Neuronal stem cell (in vitro differentiated cells): ENCODE measurements around the gene ASB4.
"Not testable (repeated sequence)": the region's sequence is repeated elsewhere in the genome, so short reads cannot be mapped to it uniquely, and the experiment has no call there.

ENCODE experiments used
- DNase-seq: peaks from one replicate; pipeline ENCODE4 v3.0.0-alpha.2; 2013; ENCODE audit warnings: low spot score
- H2AFZ ChIP-seq: one replicate; pipeline ENCODE4 v1.6.1; 2013; ENCODE audit warnings: mild to moderate bottlenecking, low read length, inconsistent platforms
- H2AK5ac ChIP-seq: 2 replicates; pipeline ENCODE4 v1.6.1; 2013; ENCODE audit warnings: low read depth, mild to moderate bottlenecking, inconsistent platforms, low read length, moderate library complexity, mixed read lengths
- H2BK120ac ChIP-seq: 2 replicates; pipeline ENCODE4 v1.6.1; 2013; ENCODE audit warnings: low read depth, mild to moderate bottlenecking, inconsistent platforms, low read length, moderate library complexity, mixed read lengths
- H2BK12ac ChIP-seq: one replicate; pipeline ENCODE4 v1.6.1; 2013; ENCODE audit warnings: low read length, inconsistent platforms
- H2BK15ac ChIP-seq: 2 replicates; pipeline ENCODE4 v1.6.1; 2013; ENCODE audit warnings: mild to moderate bottlenecking, low read length, inconsistent platforms, mixed read lengths
- H2BK5ac ChIP-seq: one replicate; pipeline ENCODE4 v1.6.1; 2013; ENCODE audit warnings: inconsistent platforms, mild to moderate bottlenecking, low read length, moderate library complexity
- H3K14ac ChIP-seq: one replicate; pipeline ENCODE4 v1.6.1; 2013; ENCODE audit warnings: low read length, inconsistent platforms
- H3K18ac ChIP-seq: 2 replicates; pipeline ENCODE4 v1.6.1; 2013; ENCODE audit warnings: low read length, inconsistent platforms
- H3K23ac ChIP-seq: 2 replicates; pipeline ENCODE4 v1.6.1; 2013; ENCODE audit warnings: low read depth, mild to moderate bottlenecking, mixed read lengths, low read length, inconsistent platforms; ENCODE audit not compliant: poor library complexity
- H3K27ac ChIP-seq: replicated peaks from 3 replicates; pipeline ENCODE4 v1.5.1; 2013; ENCODE audit warnings: low read length, inconsistent platforms
- H3K27me3 ChIP-seq, 3 experiments: 2 replicates each; pipeline ENCODE4 v1.6.1; 2013; ENCODE audit warnings: low read length in 3 of 3, mild to moderate bottlenecking in 2 of 3, inconsistent platforms in 1 of 3, low read depth in 1 of 3, mixed read lengths in 1 of 3, moderate library complexity in 1 of 3; ENCODE audit not compliant: control insufficient read depth in 3 of 3, insufficient read depth in 3 of 3
- H3K36me3 ChIP-seq, 2 donors: replicated peaks in 1 of 2; 2 replicates each; pipeline ENCODE4 v1.6.1; 2013; ENCODE audit warnings: low read length in 2 of 2; ENCODE audit not compliant: control insufficient read depth in 2 of 2, insufficient read depth in 2 of 2
- H3K4ac ChIP-seq: 2 replicates; pipeline ENCODE4 v1.6.1; 2013; ENCODE audit warnings: inconsistent platforms, mild to moderate bottlenecking, low read length, moderate library complexity
- H3K4me1 ChIP-seq, 2 donors: 1 replicate in 1 of 2; 2 replicates in 1 of 2; pipeline ENCODE4 v1.6.1; 2013; ENCODE audit warnings: low read length in 2 of 2, low read depth in 1 of 2; ENCODE audit not compliant: control insufficient read depth in 2 of 2, insufficient read depth in 1 of 2
- H3K4me2 ChIP-seq: one replicate; pipeline ENCODE4 v1.6.1; 2013; ENCODE audit warnings: mild to moderate bottlenecking, low read length, inconsistent platforms; ENCODE audit not compliant: insufficient read depth, poor library complexity, severe bottlenecking
- H3K4me3 ChIP-seq, 2 donors: 2 replicates each; pipeline ENCODE4 v1.5.1; 2013; ENCODE audit warnings: low read length in 2 of 2, mild to moderate bottlenecking in 2 of 2, inconsistent platforms in 1 of 2, moderate library complexity in 1 of 2
- H3K79me1 ChIP-seq: one replicate; pipeline ENCODE4 v1.6.1; 2013; ENCODE audit warnings: low read depth, mild to moderate bottlenecking, inconsistent platforms, low read length, moderate library complexity
- H3K9ac ChIP-seq: one replicate; pipeline ENCODE4 v1.6.1; 2013; ENCODE audit warnings: mild to moderate bottlenecking, low read depth, low read length, inconsistent platforms; ENCODE audit not compliant: poor library complexity
- H3K9me3 ChIP-seq, 2 donors: replicated peaks in 1 of 2; 2 replicates each; pipeline versions ENCODE3 to v1.6.1; 2013; ENCODE audit warnings: low read length in 2 of 2, mild to moderate bottlenecking in 2 of 2, inconsistent platforms in 1 of 2, low read depth in 1 of 2, mixed read lengths in 1 of 2, moderate library complexity in 1 of 2; ENCODE audit not compliant: control insufficient read depth in 2 of 2, insufficient read depth in 1 of 2
- H4K8ac ChIP-seq: one replicate; pipeline ENCODE4 v1.6.1; 2013; ENCODE audit warnings: low read depth, mild to moderate bottlenecking, inconsistent platforms, low read length, moderate library complexity
- H4K91ac ChIP-seq: one replicate; pipeline ENCODE4 v1.6.1; 2013; ENCODE audit warnings: low read length, low read depth, mild to moderate bottlenecking, inconsistent platforms; ENCODE audit not compliant: poor library complexity
- WGBS, 2 donors: extraction: QIAGEN DNeasy Blood & Tissue Kit; methylation state at CpG; one replicate each; pipeline ENCODE4 v1.1.7; 2013; ENCODE audit warnings: missing lambda C conversion rate in 2 of 2, mixed read lengths in 1 of 2; ENCODE audit not compliant: insufficient read length in 2 of 2, insufficient replicate concordance in 1 of 2; ENCODE audit errors: extremely low coverage in 2 of 2; 5-methylcytosine and 5-hydroxymethylcytosine counted together

ASB4 gene

DNA sequence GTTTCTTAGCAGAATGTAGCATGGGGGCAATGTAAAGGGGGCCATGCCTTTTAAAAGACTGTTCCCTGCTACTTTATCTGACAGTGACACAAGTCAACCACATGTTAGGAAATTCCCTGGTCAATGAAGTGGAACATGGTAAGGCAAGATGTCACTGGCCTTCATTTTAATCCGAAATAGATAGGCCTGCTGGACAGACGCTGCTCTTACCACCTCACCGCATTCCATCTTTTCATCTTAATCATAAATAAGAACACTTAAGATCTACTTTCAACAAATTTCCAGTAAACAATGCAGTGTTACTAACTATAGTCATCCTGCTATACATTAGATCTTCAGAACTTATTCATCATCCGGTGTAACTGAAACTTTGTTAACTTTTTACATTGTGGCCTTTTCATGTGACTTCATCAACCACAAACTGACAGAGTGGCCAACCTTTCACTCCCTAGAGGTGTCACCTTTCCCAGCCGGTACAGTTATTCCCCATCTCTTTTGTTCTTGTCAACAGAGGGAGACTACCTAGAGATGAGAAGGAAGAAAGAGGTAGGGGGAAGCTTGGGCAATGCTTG is 15.6 kb downstream of the ASB4 start:
- H3K79me1 ChIP-seq: no peaks in the 10 kb centered on the region
- no peak overlapping the region for H2BK12ac ChIP-seq
- no peak overlapping the region for H3K9ac ChIP-seq
- 100% methylated on average over 1 of the region's 5 CpGs; no CpG with 5 or more reads in 1 of the 2 donors for WGBS, 2 donors
- H2BK5ac ChIP-seq: no peak overlapping the region
- H3K4me3 ChIP-seq: no peak overlapping the region
- H2BK15ac ChIP-seq: no peak overlapping the region
- H3K36me3 ChIP-seq: no peaks in the 10 kb centered on the region
- H3K14ac ChIP-seq: no peak overlapping the region
- peaks cover 2 to 33% of the 10 kb centered on the region in 2 donors for H3K4me1 ChIP-seq
- H2AFZ ChIP-seq: peak overlapping the region; percentile 3
- no peaks in the 10 kb centered on the region for H3K27me3 ChIP-seq
- H3K4ac ChIP-seq: no peak overlapping the region
- no peak overlapping the region for H2AK5ac ChIP-seq
- no peak overlapping the region for H3K4me2 ChIP-seq
- no peak overlapping the region for H2BK120ac ChIP-seq
- H3K23ac ChIP-seq: no peak overlapping the region
- H4K91ac ChIP-seq: no peak overlapping the region
- H4K8ac ChIP-seq: no peak overlapping the region
- no peak overlapping the region for H3K18ac ChIP-seq
- no peaks in the 10 kb centered on the region for H3K9me3 ChIP-seq
- DNase-seq: no peak
- H3K27ac ChIP-seq: no peak overlapping the region

DNA sequence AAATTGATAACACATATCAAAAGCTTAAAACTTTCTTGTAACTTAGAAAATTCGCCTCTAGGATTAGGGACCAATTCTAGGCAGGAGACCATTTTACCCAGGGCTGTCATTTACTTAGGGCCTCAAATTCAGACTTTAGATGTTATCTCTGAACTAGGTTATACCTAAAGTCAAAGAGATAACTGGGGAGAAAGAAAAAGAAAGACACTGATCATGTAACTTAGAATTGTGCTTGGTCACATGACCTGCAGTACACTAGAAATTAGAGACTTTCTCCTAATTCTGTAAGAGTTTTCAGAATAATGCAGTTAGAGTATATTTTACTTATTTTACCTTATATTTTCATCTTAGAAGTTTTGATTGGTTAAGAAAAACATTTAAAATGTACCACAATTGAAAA is 16.7 kb downstream of the ASB4 start:
- Histone ChIP-seq H3K9me3 (no peaks in the 10 kb centered on the region), H3K9ac (no peak overlapping the region), H3K4me2 (no peak overlapping the region), H2BK120ac (no peak overlapping the region), H2BK12ac (no peak overlapping the region), H4K91ac (no peak overlapping the region), H3K27ac (no peak overlapping the region), H3K18ac (no peak overlapping the region), H3K23ac (no peak overlapping the region), H2AK5ac (no peak overlapping the region), H3K4me1 (peaks cover 2 to 33% of the 10 kb centered on the region in 2 donors), H3K4me3 (no peak overlapping the region), H3K36me3 (no peaks in the 10 kb centered on the region), H3K79me1 (no peaks in the 10 kb centered on the region), H2BK15ac (no peak overlapping the region), H2BK5ac (no peak overlapping the region), H3K27me3 (no peaks in the 10 kb centered on the region), H3K14ac (no peak overlapping the region), H3K4ac (no peak overlapping the region), H4K8ac (no peak overlapping the region), H2AFZ (no peak overlapping the region)
- no peak for DNase-seq
- no CpG with 5 or more reads among the region's 1 CpG for WGBS, 2 donors

DNA sequence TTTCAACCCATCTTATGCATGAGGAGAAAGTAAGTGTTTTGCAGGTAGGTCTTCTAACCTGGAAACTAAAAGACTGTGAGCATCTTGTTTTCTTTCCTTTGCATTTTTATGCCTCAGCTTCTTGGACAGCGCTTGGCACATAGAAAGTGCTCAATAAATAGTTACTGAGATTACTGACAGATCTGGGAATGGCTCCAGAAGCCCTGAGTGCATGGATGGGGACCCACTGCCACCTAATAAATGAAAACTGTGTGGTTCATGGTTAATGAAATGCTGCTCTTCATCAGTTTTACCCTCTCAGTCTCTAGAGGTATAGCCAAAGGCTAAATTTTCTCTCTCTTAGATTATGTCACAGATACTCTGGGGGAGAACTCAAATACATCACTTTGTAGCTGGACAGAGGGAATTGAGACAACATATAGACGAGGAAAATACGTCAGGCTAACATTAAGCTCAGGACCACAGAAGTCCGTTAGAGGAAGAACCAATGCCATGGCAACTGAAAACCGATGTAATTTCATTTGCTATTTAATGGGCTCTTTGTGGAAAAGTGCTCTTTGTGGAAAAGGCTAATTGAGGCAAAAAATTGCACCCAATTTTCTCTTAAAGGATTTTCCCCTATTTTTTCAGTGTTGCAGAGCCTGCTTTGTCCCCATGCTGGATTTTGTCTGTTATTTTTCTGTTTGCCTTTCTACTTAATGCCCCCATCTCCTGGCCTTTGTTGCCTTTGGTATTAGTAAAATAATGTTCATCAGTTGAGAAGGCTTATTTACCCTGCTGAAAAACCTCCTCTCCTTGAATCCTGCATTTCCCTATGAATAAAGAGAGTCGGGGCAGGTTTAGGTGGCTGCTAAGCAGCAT is 17.8 kb downstream of the ASB4 start:
- peaks cover 2 to 34% of the 10 kb centered on the region in 2 donors for H3K4me1 ChIP-seq
- no peak overlapping the region for H2AK5ac ChIP-seq
- no peak overlapping the region for H2BK5ac ChIP-seq
- H3K4ac ChIP-seq: no peak overlapping the region
- no peak overlapping the region for H4K91ac ChIP-seq
- peak overlapping the region; percentile 30 for H2AFZ ChIP-seq
- H4K8ac ChIP-seq: no peak overlapping the region
- no peak overlapping the region for H3K9ac ChIP-seq
- H3K4me3 ChIP-seq: no peak overlapping the region
- no peak overlapping the region for H2BK15ac ChIP-seq
- H3K23ac ChIP-seq: no peak overlapping the region
- WGBS, 2 donors: no CpG with 5 or more reads among the region's 6 CpGs
- H3K14ac ChIP-seq: no peak overlapping the region
- H2BK12ac ChIP-seq: no peak overlapping the region
- H3K27me3 ChIP-seq: no peaks in the 10 kb centered on the region
- H3K27ac ChIP-seq: no peak overlapping the region
- no peaks in the 10 kb centered on the region for H3K79me1 ChIP-seq
- H2BK120ac ChIP-seq: no peak overlapping the region
- DNase-seq: no peak
- no peaks in the 10 kb centered on the region for H3K36me3 ChIP-seq
- H3K9me3 ChIP-seq: no peaks in the 10 kb centered on the region
- no peak overlapping the region for H3K4me2 ChIP-seq
- H3K18ac ChIP-seq: no peak overlapping the region

DNA sequence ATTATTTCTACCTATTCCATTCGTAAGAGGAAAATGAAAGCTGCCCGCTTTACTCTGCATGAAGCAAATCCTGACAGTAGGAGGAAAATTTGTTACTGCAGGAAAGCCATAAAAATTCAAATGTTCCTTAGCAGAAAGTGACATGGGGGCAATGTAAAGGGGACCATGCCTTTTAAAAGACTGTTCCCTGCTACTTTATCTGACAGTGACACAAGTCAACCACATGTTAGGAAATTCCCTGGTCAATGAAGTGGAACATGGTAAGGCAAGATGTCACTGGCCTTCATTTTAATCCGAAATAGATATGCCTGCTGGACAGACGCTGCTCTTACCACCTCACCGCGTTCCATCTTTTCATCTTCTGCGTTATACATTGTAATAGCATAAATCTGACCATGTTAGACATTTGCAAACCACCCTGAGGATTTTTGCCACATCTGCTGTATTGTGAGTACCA is 18.4 kb downstream of the ASB4 start:
- Histone ChIP-seq H3K4me1 (peaks cover 3 to 40% of the 10 kb centered on the region in 2 donors), H2AFZ (peak overlapping the region; percentile 30)
- H3K4ac ChIP-seq, H3K18ac ChIP-seq, H2AK5ac ChIP-seq, H2BK5ac ChIP-seq, H3K27me3 ChIP-seq, H3K27ac ChIP-seq, H2BK15ac ChIP-seq, H3K9me3 ChIP-seq, H3K4me2 ChIP-seq, H3K23ac ChIP-seq, H4K91ac ChIP-seq, H3K79me1 ChIP-seq, H4K8ac ChIP-seq, H2BK12ac ChIP-seq, DNase-seq, H3K4me3 ChIP-seq, H3K36me3 ChIP-seq, H2BK120ac ChIP-seq, H3K9ac ChIP-seq, H3K14ac ChIP-seq: not testable (repeated sequence)
- no CpG with 5 or more reads among the region's 7 CpGs for WGBS, 2 donors
